GM19240 (cell line): ENCODE results near the gene EAPP.
"Not testable (repeated sequence)": the region's sequence is repeated elsewhere in the genome, so short reads cannot be mapped to it uniquely, and the experiment has no call there.

Experiments used
- DNase-seq: peaks from one replicate; pipeline ENCODE4 v3.0.0; 2011; ENCODE audit warnings: low spot score; ENCODE audit not compliant: insufficient read length

Gene EAPP, protein sequence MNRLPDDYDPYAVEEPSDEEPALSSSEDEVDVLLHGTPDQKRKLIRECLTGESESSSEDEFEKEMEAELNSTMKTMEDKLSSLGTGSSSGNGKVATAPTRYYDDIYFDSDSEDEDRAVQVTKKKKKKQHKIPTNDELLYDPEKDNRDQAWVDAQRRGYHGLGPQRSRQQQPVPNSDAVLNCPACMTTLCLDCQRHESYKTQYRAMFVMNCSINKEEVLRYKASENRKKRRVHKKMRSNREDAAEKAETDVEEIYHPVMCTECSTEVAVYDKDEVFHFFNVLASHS

DNA sequence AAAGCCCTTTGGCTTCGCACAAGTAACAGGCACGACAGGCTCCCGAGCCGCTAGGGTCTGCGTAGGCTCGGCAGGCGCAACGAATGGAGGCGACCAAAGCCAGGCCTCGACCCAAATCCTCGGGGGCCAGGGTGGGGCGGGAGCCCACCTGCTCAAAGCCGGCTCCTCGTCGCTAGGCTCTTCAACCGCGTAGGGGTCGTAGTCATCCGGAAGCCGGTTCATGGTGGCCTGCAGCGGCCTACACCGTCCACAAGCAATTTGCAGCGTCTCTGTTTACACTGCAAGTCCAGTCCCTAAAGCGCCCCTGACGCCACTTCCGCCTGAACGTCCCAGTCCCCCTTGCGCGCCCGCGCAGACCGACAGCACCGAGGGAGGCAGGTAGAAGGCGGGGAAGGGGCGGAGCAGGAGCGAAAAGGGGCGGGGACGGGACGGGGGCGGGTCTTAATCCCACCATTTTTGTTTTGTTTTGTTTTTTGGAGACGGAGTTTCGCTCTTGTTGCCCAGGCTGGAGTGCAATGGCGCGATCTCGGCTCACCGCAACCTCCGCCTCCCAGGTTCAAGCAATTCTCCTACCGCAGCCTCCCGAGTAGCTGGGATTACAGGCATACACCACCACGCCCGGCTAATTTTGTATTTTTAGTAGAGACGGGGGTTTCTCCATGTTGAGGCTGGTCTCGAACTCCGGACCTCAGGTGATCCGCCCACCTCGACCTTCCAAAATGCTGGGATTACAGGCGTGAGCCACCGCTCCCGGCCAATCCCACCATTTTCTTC lies at the start of gene EAPP:
TSS of gene EAPP (minus strand) at position 295 of the 774 bp plus-strand sequence. CDS start at position 222, 73 bp downstream.
- DNase-seq: peak; percentile 88

DNA sequence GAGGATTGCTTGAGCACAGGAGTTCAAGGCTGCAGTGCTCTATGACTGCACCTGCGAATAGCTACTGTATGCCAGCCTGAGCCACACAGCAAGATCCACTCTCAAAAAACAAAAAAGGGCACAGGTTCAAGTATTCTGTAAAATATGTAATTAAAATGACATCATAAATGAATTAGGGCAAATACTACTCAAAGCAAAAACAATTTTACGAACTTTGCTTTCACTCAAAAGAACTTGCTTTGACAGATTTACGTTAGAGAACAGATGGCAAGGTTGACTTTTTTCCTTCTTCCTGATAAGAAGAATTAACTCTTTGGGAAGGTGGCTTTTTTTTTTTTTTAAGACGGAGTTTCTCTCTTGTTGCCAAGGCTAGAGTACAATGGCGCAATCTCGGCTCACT lies 44.0 kb upstream of the EAPP start:
- DNase-seq: no peak

DNA sequence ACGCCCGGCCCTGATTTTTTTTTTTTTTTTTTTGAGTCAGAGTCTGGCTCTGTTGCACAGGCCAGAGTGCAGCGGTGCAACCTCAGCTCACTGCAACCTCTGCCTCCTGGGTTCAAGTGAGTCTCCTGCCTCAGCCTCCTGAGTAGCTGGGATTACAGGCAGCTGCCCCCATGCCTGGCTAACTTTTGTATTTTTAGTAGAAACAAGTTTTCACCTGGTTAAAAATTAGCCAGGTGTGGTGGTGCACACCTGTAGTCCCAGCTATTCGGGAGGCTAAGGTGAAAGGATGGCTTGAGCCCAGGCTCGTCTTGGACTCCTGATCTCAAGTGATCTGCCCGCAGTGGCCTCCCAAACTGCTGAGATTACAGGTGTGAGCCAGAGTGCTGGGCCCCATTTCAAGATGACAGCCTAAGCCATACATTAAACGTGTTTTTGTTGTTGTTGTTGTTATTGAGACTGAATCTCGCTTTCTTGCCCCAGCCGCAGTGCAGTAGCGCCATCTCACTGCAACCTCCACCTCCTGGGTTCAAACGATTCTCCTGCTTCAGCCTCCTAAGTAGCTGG lies 42.7 kb upstream of the EAPP start:
- DNase-seq: no peak

DNA sequence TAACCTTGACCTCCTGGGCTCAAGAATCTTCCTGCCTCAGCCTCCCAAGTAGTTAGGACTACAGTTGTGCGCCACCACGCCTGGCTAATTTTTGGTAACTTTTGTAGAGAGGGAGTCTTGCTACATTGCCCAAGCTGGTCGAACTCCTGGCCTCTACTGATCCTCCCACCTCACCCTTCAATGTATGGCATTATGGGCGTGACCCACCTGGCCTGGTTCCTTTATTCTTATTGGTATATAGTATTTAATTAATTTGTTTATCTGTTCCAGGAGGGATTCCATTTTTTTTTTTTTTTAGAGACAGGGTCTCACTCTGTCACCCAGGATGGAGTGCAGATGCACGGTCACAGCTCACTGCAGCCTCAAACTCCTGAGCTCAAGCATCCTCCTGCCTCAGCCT lies 40.9 kb upstream of the EAPP start:
- no peak for DNase-seq

DNA sequence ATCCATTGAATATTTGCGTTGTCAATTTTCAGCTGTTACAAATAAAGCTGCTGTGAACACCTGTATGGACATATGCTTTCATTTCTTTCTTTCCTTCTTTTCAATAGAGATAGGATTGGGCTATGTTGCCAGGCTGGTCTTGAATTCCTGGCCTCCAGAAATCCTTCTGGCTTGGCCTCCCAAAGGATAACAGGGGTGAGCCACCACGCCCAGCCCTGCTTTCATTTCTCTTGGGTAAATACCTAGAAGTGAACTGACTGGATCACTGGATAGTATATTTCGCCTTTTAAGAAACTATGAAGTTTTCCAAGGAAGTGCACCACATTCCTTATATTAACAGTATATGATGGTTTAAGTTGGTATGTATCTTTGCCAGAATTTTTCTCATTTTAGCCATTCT lies 32.3 kb upstream of the EAPP start:
- DNase-seq: no peak

DNA sequence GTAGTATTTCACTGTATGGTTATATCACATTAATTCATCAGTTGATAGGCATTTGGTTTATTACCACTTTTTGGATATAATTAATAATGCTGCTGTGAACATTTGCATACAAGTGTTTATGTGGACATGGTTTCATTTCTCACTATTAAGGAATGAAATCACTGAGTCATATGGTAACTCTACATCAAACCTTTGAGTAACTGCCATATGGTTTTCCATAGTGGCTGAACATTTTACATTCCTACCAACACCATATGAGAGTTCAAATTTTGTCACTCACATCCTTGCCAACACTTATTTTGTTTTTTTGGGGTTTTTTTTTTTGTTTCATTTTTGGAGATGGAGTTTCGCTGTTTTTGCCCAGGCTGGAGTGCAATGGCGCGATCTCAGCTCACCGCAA lies 30.2 kb upstream of the EAPP start:
- no peak for DNase-seq

DNA sequence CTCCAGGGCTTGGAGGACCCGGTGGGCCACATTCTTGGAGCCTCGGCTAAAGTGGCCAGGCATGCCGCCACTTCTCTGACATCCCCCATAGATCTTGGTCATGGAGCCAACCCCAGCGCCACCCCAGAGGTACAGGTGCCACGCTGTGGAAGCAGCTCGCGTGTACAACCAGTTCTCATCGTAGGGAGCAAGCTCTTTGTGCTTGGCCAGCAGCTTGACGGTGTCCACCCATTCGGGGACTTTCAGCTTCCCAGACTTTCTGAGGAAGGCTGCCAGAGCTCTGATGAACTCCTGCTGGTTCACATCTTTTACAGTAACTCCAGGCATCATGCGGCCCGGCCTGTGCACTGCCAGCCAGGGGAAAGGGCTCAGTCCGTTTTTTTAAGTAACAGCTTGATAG lies 29.3 kb upstream of the EAPP start:
- no peak for DNase-seq

DNA sequence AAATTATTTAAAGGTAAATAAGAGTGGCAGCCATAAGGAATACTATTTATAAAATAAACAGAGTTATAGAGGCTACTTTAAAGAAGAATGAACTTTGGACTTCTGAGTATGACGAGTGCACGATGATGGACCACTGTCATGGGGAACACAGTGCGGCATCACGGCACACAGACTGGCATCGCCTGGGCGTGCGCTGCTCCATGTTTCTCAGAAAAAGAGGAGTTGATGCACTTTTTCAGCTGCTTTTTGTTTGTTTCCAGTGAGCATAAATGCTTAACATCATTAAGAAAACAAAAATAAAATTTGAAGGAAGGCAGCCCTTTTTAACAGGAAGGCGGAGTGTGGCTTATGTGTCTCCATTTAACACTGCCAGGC lies 23.3 kb upstream of the EAPP start:
- DNase-seq: no peak

DNA sequence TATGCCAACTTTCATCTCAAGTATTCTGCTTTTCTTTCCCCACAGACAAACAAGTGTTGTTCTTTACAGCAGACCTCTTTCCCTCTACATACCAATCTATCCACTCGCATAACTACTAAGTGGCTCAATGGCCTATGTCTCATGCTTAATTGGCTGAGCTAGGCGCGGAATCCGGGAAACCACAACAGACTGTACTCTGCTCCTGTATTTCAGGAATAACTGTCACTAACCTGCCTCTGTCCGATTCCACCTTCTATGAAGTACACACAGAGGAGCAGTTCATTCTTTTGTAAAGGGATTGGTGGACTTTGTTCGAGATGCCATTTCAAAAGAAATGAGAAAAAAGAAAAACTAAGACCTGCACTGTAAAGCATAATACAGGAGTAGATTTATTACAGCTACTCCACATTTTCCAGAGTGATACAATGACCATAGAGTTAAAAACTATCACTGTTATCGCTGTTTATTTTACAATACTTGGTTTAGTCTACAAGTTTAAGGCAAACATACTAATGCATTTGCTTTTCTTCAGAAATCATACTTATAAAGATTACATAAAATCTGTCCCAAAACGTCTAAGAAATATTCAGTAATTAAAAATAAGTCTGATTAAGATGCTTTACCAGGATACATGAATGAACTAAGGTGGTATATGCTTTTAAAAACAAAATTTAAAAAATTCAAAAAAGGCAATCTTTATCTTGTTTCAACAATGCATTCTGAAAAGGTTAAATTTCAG lies 22.7 kb upstream of the EAPP start:
- DNase-seq: not testable (repeated sequence)

DNA sequence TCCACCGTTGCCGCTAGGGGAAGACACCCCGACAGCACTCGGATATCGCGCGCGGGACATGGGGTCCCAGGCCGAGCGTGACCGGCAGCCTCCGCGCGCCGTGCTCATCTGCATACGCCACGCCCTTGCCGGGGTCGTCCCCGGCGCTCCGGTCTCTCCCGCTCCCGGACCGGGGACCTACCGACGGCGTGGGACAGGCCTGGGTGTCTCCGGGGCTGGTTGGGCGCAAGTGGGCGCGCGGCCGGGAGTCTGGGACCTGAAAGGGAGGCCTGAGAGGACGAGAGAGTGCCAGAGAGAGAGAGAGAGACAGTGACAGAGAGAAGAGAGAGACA lies 17.0 kb upstream of the EAPP start:
- DNase-seq: not testable (repeated sequence)

DNA sequence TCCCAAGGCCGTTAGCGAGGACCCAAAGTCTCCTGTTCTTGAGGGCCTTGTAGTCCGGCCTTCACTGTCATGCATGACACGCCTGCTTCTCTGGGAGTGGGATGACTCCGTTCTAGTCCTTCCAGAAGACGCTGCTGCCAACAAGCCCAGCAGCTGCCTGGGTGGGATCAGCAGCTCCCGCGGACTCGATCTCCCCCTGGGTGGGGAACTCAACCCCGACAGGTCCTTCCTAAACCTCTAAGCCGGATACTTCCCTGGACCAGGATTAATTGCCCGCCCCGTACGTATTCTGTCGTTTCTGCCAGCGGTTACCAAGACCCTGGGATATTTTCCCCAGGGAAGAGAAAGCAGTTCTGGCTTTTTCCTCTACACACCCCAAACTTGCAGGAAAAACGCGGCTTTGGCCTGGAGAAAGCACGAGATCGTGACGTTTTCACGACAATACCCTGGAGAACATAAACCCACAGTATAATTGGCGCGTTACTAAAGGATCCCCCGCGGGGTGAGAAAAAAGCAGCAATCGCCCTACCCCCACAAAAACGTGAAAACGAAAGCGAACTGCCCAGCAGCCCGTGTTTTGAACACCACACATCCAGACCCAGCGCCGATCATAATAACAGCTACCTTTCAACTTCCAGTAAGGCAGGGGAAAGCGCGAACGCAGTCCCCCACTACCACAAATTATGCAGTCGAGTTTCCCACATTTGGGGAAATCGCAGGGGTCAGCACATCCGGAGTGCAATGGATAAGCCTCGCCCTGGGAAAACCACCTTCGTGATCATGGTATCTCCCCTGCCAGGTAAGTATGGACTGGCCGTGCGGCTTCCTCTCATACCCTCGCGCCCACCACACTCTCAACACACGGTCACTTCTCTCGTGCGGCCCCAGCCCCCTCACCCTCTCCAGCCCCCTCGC lies 16.3 kb upstream of the EAPP start:
- DNase-seq: not testable (repeated sequence)

DNA sequence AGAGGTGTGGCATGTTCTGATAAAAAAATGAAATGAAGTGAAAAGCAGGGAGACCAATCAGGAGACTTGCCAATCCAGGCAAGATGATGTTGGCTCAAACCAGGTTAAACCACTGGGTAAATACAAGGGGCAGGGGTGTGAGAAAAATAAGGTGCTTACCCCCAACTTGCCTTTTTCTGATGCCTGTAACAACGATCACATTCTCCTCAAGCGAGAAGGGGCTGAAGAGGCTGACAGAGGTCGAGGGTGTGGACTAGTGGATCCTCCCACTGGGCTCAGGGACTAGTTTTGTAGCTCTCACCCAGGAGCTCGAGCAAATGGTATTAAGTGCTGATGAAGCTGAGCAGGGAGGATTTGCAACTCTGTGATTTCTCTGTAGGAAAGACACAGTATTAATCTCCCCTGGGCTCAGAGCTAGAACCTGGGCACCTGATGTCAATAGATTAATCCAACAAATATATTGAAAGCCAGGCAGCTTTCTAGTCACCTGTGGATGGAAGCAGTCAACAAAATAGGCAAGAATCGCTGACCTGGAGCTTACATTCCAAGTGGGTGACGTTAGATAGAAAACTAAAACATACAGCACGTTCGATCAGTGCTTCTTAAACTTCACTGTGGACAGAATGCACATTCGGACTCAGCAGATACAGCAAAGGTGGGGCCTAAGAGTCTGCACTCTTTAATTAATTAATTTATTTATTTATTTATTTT lies 15.2 kb upstream of the EAPP start:
- DNase-seq: no peak

DNA sequence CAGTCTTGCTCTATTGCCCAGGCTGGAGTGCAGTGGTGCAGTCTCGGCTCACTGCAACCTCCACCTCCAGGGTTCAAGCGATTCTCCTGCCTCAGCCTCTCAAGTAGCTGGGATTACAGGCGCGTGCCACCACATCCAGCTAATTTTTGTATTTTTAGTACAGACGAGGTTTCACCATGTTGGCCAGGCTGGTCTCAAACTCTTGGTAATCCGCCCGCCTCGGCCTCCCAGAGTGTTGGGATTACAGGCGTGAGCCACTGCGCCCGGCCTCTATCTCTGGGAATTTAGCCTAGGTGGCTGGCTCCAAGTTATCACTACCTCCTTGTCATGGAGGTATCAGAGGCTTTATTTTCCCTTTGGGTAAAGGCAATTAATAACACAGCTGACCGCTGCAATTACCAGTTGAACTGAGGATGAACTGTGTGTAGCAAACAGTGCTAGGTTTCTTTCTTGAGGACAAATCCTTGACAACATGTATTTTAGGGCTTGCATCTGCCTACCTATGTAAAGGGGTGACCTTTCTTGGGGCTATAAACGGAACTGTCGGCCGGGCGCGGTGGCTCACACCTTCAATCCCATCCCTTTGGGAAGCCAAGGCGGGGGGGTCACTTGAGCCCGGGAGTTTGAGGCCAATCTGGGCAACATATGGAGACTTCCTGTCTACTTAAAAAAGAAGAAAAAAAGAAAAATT lies 9.9 kb upstream of the EAPP start:
- not testable (repeated sequence) for DNase-seq

DNA sequence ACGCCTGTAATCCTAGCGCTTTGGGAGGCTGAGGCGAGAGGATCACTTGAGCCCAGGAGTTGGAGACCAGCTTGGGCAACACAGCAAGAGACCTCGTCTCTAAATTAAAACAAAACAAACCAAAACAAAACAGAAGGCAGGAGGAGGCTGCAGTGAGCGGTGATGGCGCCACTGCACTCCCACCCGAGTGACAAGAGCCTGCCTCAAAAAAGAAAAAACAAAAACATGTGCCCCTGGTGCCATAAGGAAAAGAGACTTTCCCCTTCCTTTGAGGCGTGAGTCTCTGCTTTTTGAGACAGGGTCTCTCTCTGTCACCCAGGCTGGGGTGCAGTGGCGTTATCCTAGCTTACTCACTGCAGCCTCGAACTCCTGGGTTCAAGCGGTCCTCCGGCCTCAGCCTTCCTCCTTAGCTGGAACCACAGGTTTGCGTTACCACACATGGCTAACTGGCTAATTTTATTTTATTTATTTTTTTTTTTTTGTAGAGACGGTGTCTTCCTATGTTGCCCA lies 9.0 kb upstream of the EAPP start:
- DNase-seq: no peak

DNA sequence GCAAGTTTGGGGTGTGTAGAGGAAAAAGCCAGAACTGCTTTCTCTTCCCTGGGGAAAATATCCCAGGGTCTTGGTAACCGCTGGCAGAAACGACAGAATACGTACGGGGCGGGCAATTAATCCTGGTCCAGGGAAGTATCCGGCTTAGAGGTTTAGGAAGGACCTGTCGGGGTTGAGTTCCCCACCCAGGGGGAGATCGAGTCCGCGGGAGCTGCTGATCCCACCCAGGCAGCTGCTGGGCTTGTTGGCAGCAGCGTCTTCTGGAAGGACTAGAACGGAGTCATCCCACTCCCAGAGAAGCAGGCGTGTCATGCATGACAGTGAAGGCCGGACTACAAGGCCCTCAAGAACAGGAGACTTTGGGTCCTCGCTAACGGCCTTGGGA lies 7.6 kb upstream of the EAPP start:
- not testable (repeated sequence) for DNase-seq

DNA sequence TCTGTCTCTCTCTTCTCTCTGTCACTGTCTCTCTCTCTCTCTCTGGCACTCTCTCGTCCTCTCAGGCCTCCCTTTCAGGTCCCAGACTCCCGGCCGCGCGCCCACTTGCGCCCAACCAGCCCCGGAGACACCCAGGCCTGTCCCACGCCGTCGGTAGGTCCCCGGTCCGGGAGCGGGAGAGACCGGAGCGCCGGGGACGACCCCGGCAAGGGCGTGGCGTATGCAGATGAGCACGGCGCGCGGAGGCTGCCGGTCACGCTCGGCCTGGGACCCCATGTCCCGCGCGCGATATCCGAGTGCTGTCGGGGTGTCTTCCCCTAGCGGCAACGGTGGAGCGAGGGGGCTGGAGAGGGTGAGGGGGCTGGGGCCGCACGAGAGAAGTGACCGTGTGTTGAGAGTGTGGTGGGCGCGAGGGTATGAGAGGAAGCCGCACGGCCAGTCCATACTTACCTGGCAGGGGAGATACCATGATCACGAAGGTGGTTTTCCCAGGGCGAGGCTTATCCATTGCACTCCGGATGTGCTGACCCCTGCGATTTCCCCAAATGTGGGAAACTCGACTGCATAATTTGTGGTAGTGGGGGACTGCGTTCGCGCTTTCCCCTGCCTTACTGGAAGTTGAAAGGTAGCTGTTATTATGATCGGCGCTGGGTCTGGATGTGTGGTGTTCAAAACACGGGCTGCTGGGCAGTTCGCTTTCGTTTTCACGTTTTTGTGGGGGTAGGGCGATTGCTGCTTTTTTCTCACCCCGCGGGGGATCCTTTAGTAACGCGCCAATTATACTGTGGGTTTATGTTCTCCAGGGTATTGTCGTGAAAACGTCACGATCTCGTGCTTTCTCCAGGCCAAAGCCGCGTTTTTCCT lies 7.0 kb upstream of the EAPP start:
- DNase-seq: not testable (repeated sequence)

DNA sequence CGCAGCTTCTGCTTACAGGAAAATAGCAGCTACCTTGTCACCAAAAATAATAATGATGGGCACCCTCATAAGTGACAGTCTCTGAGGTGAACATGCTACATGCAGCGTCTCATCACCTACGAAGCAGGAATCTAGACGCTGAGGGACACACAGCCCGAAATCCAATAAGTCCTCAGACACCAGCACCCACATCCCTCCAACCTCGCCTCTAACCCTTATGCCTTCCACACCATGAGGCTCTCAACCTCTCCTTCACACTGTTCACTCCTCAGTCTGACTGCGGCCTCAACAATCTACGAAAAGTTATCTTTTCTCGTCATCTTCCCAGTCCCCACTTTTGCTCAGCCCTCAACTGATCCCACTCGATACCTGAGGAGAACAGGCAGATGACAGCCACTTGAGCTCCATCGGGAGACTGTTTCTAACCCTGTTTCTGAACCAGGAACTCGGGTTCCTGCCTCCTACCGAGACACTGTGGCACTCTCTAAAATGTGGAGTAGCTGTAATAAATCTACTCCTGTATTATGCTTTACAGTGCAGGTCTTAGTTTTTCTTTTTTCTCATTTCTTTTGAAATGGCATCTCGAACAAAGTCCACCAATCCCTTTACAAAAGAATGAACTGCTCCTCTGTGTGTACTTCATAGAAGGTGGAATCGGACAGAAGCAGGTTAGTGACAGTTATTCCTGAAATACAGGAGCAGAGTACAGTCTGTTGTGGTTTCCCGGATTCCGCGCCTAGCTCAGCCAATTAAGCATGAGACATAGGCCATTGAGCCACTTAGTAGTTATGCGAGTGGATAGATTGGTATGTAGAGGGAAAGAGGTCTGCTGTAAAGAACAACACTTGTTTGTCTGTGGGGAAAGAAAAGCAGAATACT lies 919 bp upstream of the EAPP start:
- not testable (repeated sequence) for DNase-seq
